Retinal pigment epithelial cell (primary cell): ENCODE measurements around the gene SLC2A2.
A peak's percentile ranks its signal among the peaks of the same experiment; 100 is the strongest.

ENCODE experiments used
- DNase-seq: peaks from one replicate; pipeline ENCODE4 v3.0.0-alpha.2; 2010; ENCODE audit warnings: low read depth
- H3K4me3 ChIP-seq: 2 replicates; pipeline ENCODE4 v1.5.1; 2011; ENCODE audit warnings: mild to moderate bottlenecking, low read length, control low read depth, moderate library complexity
- TF ChIP-seq, protein P1 (sequence below): conservative IDR thresholded peaks from 2 replicates; pipeline ENCODE4 v1.5.1; 2011; ENCODE audit warnings: low read depth, low read length, control low read depth, inconsistent platforms

SLC2A2 gene

GRCh38 chr3:171011873-171012336 is 14.6 kb downstream of the SLC2A2 start:
- H3K4me3 ChIP-seq: no peak overlapping the region
- DNase-seq: no peak
- TF ChIP-seq, protein P1, sequence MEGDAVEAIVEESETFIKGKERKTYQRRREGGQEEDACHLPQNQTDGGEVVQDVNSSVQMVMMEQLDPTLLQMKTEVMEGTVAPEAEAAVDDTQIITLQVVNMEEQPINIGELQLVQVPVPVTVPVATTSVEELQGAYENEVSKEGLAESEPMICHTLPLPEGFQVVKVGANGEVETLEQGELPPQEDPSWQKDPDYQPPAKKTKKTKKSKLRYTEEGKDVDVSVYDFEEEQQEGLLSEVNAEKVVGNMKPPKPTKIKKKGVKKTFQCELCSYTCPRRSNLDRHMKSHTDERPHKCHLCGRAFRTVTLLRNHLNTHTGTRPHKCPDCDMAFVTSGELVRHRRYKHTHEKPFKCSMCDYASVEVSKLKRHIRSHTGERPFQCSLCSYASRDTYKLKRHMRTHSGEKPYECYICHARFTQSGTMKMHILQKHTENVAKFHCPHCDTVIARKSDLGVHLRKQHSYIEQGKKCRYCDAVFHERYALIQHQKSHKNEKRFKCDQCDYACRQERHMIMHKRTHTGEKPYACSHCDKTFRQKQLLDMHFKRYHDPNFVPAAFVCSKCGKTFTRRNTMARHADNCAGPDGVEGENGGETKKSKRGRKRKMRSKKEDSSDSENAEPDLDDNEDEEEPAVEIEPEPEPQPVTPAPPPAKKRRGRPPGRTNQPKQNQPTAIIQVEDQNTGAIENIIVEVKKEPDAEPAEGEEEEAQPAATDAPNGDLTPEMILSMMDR: no peak

DNA sequence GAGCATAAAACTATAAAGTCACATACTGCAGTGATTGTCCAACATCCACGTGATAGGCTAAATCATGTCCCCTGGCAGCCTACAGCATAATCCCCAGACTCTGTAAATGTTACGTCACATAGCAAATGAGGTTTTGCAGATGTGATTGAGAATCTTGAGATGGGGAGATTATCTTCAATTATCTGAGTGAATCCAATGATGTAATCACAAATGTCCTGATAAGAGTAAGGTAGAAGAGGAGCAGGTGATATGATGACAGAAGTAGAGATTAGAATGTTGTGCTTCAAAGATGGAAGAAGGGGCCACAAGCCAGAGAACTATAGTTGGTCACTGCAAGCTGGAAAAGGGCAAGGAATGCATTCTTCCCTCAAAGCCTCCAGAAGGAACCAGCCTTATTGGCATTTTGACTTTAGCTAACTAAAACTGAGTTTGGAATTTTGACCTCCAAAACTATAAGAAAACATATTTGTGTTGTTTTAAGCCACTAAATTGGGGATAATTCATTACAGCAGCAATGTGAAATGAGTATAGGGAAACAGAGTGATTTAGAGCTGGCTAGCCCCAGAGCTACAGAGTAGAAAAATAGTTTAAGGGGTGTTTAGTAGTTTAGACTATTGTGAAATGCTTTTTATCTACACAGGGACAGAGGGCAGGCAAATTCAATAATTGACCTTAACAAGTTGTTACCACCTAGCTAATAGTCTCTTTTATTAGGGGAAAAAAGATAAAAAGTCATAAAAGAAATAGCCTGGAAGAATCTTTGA is 15.2 kb downstream of the SLC2A2 start:
- no peak overlapping the region for H3K4me3 ChIP-seq
- no peak for DNase-seq
- TF ChIP-seq, protein P1: no peak

DNA sequence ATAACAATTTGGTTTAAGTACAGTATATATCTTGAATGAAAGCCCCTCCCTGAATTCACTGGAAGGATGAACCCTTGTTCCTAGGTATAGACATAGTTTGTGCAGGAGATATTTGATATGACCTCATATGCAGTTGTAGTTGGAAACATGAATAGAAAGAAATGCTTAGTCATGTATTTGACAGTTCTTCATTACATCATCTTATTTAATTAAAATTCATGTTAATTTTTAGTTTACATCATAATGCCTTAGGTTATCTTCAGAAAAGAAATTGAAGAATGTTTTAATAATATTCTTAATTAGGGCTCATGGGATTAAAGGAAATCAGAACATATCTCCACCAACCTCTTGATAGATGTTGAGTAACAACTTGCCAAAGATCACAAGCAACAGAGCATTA is 19.2 kb downstream of the SLC2A2 start:
- no peak overlapping the region for H3K4me3 ChIP-seq
- TF ChIP-seq, protein P1: no peak
- no peak for DNase-seq

DNA sequence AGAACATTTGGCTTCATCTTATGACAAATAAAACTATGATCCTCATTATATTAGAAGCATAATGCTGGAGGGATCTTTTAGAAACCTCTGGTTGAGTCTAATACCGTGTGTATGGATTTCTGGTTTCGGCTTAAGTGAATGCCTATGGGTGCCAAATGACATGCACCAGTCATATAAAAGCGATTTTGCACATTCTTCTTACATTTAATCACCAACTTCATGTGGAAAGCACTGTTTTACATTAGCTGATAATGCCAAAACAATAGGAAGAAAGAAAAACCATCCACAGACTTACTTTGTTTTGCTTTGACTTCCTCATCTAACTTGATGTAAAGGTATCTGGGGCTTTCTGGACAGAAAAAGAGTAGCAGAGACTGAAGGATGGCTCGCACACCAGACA is 20.9 kb downstream of the SLC2A2 start:
- H3K4me3 ChIP-seq: no peak overlapping the region
- no peak for DNase-seq
- TF ChIP-seq, protein P1: no peak

DNA sequence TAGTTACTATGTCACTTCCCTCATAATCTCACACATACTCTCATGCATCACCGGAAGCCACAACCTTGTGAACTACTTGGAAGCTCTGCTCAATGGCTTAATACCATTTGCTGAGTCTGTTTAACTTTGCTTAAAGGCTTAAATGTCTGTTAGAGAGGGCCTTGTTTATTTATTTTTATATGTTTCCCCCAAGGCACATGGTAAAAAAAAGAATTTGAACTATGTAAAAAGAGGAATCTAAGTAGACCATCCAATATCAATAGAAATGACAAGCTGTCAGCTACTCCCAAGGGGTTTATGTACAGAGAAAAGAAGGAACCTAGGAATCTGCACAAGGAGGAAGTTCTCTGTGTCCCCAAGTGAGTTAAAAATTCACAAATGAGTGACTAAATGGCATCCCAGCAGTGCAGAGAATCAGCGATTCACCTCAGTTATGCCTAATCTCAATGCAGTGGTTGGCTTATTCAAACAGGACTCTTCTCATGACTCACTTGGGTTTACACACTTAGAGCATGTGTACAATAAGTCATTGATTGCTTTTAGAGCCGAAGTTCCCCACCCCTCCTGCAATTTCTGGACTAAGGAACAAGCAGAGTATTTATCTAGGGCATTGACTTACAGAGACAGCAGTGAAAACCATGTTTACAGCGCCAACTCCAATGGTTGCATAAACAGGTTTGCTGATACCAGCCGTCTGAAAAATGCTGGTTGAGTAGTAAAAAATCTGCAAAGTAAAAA is 24.4 kb downstream of the SLC2A2 start:
- no peak overlapping the region for H3K4me3 ChIP-seq
- DNase-seq: peak; percentile 34
- TF ChIP-seq, protein P1: no peak

GRCh38 chr3:171001250-171001893 is 25.1 kb downstream of the SLC2A2 start:
- TF ChIP-seq, protein P1: no peak
- DNase-seq: no peak
- H3K4me3 ChIP-seq: no peak overlapping the region
